ENCODE data around the gene TAF1C. TPM values are rescaled to one million over a fixed set of nuclear protein-coding genes. Genes with fewer than 3 reads are reported as not detected.

TAF1C gene
- total and polyA plus RNA-seq, 9 of the 15 experiments (the other 6 are each of a cell fraction or from before 2014, with no cell fraction given) = 1.5 to 74.8 (median 21.0) TPM

GRCh38 chr16:84144859-84145639 lies 41.8 kb downstream of the TAF1C start, which contains the start of the genes DNAAF1 and HSDL1 (continued):
- TF ChIP-seq ZNF764 (CRISPR knock-in tag; IDR thresholded peaks at IDR 0.05; ENCODE audit: low read depth) = no peak
- no peak for TF ChIP-seq FOXJ2 (tag; IDR thresholded peaks at IDR 0.05)
- no peak for TF ChIP-seq ZNF184 (CRISPR knock-in tag; IDR thresholded peaks at IDR 0.05)
- peak in 1 of 2 experiments; percentile 88; a peak in 2 of 4 replicates for TF ChIP-seq CSDE1 (IDR thresholded peaks at IDR 0.05)
- TF ChIP-seq PRMT5 (CRISPR knock-in tag; IDR thresholded peaks at IDR 0.05) = no peak
- peak; percentile 75 for TF ChIP-seq CREM (IDR thresholded peaks at IDR 0.05; ENCODE audit: low read depth)
- no peak for TF ChIP-seq ZFP36 (IDR thresholded peaks at IDR 0.05; ENCODE audit: low read depth, low read length, partially characterized antibody)
- no peak for TF ChIP-seq LARP7 (IDR thresholded peaks at IDR 0.05)
- TF ChIP-seq HNRNPUL1 (IDR thresholded peaks at IDR 0.05; ENCODE audit: low read length) = no peak
- no peak for TF ChIP-seq MLX (CRISPR knock-in tag; conservative IDR thresholded peaks at IDR 0.05)
- no peak for TF ChIP-seq ZNF561 (CRISPR knock-in tag; conservative IDR thresholded peaks at IDR 0.05)
- no peak for TF ChIP-seq ZNF717 (CRISPR knock-in tag; IDR thresholded peaks at IDR 0.05)
- TF ChIP-seq RNF219 (CRISPR knock-in tag; IDR thresholded peaks at IDR 0.05) = no peak
- no peak for TF ChIP-seq ZEB2 (IDR thresholded peaks at IDR 0.05)
- TF ChIP-seq E4F1 (CRISPR knock-in tag; IDR thresholded peaks at IDR 0.05; ENCODE audit: borderline replicate concordance) = no peak
- no peak for TF ChIP-seq ATF2 (CRISPR knock-in tag; IDR thresholded peaks at IDR 0.05)
- no peak for TF ChIP-seq HES1 (IDR thresholded peaks at IDR 0.05; ENCODE audit: low read depth)
